Lower lobe of right lung (tissue), 2 donors: ENCODE data around the gene CANT1. TPM values are rescaled to one million over a fixed set of nuclear protein-coding genes. Genes with fewer than 3 reads are reported as not detected.
"Not testable (repeated sequence)": the region's sequence is repeated elsewhere in the genome, so short reads cannot be mapped to it uniquely, and the experiment has no call there.

Experiments
- ATAC-seq, 2 donors: fragments of 200-7000 bp; cut with Tn5 transposase; one replicate each; pipeline ENCODE4 v1.9.1; 2020 to 2022; ENCODE audit warnings: mild to moderate bottlenecking in 2 of 2, moderate library complexity in 2 of 2
- DNase-seq: peaks from one replicate; pipeline ENCODE4 v3.0.0-alpha.2; 2020
- H3K27ac ChIP-seq: fragments of 200-600 bp; one replicate; pipeline ENCODE4 v1.8.0; 2022
- H3K27me3 ChIP-seq: fragments of 200-600 bp; one replicate; pipeline ENCODE4 v1.8.0; 2022; ENCODE audit warnings: low read depth
- H3K36me3 ChIP-seq: fragments of 200-600 bp; one replicate; pipeline ENCODE4 v1.8.0; 2022; ENCODE audit warnings: mild to moderate bottlenecking
- H3K4me1 ChIP-seq: fragments of 200-600 bp; one replicate; pipeline ENCODE4 v1.8.0; 2022
- H3K4me3 ChIP-seq: fragments of 200-600 bp; one replicate; pipeline ENCODE4 v1.8.0; 2022; ENCODE audit warnings: mild to moderate bottlenecking
- H3K9me3 ChIP-seq: fragments of 200-600 bp; one replicate; pipeline ENCODE4 v1.8.0; 2022
- CTCF ChIP-seq: fragments of 200-600 bp; IDR thresholded peaks from one replicate; pipeline ENCODE4 v1.8.0; 2022; ENCODE audit warnings: antibody characterized with exemption, mild to moderate bottlenecking
- intact Hi-C: fragments of 100-400 bp; cut with DNase I; formaldehyde crosslinking; loops from one replicate; pipeline ENCODE4 v1.11.0; 2022
- total RNA-seq: library from RNA; stranded (reverse); fragmentation: NEBNext Ultra II Directional; extraction: Animal tissue kit (Norgen Biotek cat#: 25700); gene quantifications from one replicate; pipeline ENCODE4 v1.2.1, GENCODE V29; 2021
- donor health status: DM: no; HTN: yes; CAD: no; lungs with severe emphysema.

Gene CANT1
- total RNA-seq, 1 donor from 2014 or later: 54.4 TPM

GRCh38 chr17:79023886-79024771, 14.6 kb upstream of the CANT1 start, which contains the start of gene C1QTNF1:
Gene C1QTNF1, plus strand, starts transcription at chr17:79024169. Its CDS starts 19,800 bp downstream, at chr17:79043969.
- no peaks in the 10 kb centered on the region for H3K9me3 ChIP-seq
- H3K4me1 ChIP-seq: peaks cover 90% of the 10 kb centered on the region
- peak; percentile 69 for DNase-seq
- H3K36me3 ChIP-seq: no peaks in the 10 kb centered on the region
- H3K4me3 ChIP-seq: peak within 1 kb of the TSS; percentile 70
- peak within 1 kb of the TSS; percentile 74 for H3K27ac ChIP-seq
- peak; percentile 55 to 69 for ATAC-seq
- intact Hi-C loops: no loop called here
- H3K27me3 ChIP-seq: peaks cover 9% of the 10 kb centered on the region
- peak; percentile 47 for TF ChIP-seq CTCF

- H3K4me3 ChIP-seq: peak overlapping the region; percentile 70
- no peaks in the 10 kb centered on the region for H3K9me3 ChIP-seq
- H3K27me3 ChIP-seq: peaks cover 9% of the 10 kb centered on the region
- DNase-seq: no peak
- no peaks in the 10 kb centered on the region for H3K36me3 ChIP-seq
- ATAC-seq: no peak
- H3K27ac ChIP-seq: peak overlapping the region; percentile 74
- peaks cover 88% of the 10 kb centered on the region for H3K4me1 ChIP-seq
- intact Hi-C loops: no loop called here
- no peak for TF ChIP-seq CTCF
These were observed 13.7 kb upstream of the CANT1 start for GRCh38 chr17:79023180-79023705.

- ATAC-seq: peak; percentile 29 to 71
- Histone ChIP-seq H3K9me3 (no peaks in the 10 kb centered on the region), H3K36me3 (no peaks in the 10 kb centered on the region), H3K27me3 (peaks cover 9% of the 10 kb centered on the region), H3K4me1 (peaks cover 85% of the 10 kb centered on the region), H3K4me3 (peak overlapping the region; percentile 3), H3K27ac (peak overlapping the region; percentile 74)
- TF ChIP-seq CTCF: no peak
- intact Hi-C loops: no loop called here
- DNase-seq: peak; percentile 71
These were observed 13.0 kb upstream of the CANT1 start for GRCh38 chr17:79022507-79022991.

- H3K27me3 ChIP-seq, H3K9me3 ChIP-seq, intact Hi-C loops, H3K36me3 ChIP-seq, DNase-seq, ATAC-seq, H3K4me3 ChIP-seq: not testable (repeated sequence)
- Histone ChIP-seq H3K4me1 (peaks cover 79% of the 10 kb centered on the region), H3K27ac (peak overlapping the region; percentile 74)
These were observed 12.4 kb upstream of the CANT1 start for GRCh38 chr17:79021929-79022328.

- Histone ChIP-seq H3K27me3 (peaks cover 9% of the 10 kb centered on the region), H3K36me3 (no peaks in the 10 kb centered on the region), H3K4me3 (no peak overlapping the region), H3K4me1 (peaks cover 67% of the 10 kb centered on the region), H3K27ac (peak overlapping the region; percentile 74), H3K9me3 (no peaks in the 10 kb centered on the region)
- TF ChIP-seq CTCF: no peak
- intact Hi-C loops: no loop called here
- ATAC-seq (no peak), DNase-seq (no peak)
These were observed 11.2 kb upstream of the CANT1 start for GRCh38 chr17:79020631-79021301.
